ENCODE data around the gene GPBAR1. TPM values are rescaled to one million over a fixed set of nuclear protein-coding genes. Genes with fewer than 3 reads are reported as not detected.

GPBAR1 gene
- total and polyA plus RNA-seq, 9 donors, result 0.28 to 3.8 (median 2.1) TPM

DNA sequence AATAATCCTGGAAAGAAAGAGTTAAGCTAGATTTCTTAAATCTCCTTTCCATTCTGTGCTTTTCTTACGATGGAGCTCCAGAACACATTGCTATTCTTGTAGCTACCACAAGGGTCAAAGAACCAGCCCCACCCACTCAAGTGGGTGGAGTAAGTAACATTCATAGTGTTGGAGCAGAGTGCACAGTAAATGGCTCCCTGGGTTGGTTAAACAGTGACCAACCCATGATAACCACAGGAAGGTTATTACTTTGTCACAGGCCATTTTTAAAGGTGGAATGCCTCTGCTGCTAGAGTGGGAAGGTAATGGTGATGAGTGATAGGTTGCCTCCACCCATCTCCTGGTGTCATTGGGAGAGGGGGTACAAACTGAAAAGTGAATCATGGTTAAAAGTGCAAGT is 29.9 kb upstream of the GPBAR1 start:
- TF ChIP-seq, protein P1, sequence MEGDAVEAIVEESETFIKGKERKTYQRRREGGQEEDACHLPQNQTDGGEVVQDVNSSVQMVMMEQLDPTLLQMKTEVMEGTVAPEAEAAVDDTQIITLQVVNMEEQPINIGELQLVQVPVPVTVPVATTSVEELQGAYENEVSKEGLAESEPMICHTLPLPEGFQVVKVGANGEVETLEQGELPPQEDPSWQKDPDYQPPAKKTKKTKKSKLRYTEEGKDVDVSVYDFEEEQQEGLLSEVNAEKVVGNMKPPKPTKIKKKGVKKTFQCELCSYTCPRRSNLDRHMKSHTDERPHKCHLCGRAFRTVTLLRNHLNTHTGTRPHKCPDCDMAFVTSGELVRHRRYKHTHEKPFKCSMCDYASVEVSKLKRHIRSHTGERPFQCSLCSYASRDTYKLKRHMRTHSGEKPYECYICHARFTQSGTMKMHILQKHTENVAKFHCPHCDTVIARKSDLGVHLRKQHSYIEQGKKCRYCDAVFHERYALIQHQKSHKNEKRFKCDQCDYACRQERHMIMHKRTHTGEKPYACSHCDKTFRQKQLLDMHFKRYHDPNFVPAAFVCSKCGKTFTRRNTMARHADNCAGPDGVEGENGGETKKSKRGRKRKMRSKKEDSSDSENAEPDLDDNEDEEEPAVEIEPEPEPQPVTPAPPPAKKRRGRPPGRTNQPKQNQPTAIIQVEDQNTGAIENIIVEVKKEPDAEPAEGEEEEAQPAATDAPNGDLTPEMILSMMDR (IDR thresholded peaks at IDR 0.05), result no peak
- TF ChIP-seq POLR2A (IDR thresholded peaks at IDR 0.05) (no peak), EP300 (IDR thresholded peaks at IDR 0.05) (no peak)
- H3K27ac ChIP-seq, result no peak overlapping the region
- no peaks in the 10 kb centered on the region for H3K9me3 ChIP-seq
- WGBS, 3 donors, result 0% methylated on average over 1 of the region's 1 CpG
- H3K36me3 ChIP-seq, result no peaks in the 10 kb centered on the region
- intact Hi-C loops (cut with DNase I), result no loop called here
- DNase-seq, result no peak
- peaks cover 14% of the 10 kb centered on the region for H3K4me1 ChIP-seq (ENCODE audit: insufficient read depth)
- H3K27me3 ChIP-seq, result no peaks in the 10 kb centered on the region
- no peak overlapping the region for H3K4me3 ChIP-seq

DNA sequence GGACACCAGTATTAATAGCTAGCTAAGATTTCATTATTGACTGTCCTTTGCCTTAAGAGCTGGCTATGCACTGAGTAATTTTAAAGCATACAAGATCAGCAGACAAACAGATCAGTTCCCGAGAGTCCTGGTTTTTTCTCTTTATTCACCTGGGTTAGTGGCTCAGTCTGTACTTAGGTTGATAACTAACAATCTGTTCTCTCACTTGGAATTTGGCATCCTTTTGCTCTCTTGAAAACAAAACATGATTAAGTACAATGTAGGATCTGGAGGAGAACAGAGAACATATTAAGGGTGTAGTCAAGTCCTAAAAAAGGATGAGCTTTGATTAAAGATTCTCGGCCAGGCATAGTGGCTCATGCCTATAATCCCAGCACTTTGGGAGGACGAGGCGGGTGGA is 27.3 kb upstream of the GPBAR1 start:
- WGBS, 3 donors, result 46 to 63% (median 58%) methylated on average over 4 of the region's 4 CpGs
- TF ChIP-seq EP300 (IDR thresholded peaks at IDR 0.05) (no peak), POLR2A (IDR thresholded peaks at IDR 0.05) (no peak)
- TF ChIP-seq, protein P1 (IDR thresholded peaks at IDR 0.05), result no peak
- no peak for DNase-seq
- H3K9me3 ChIP-seq, result no peaks in the 10 kb centered on the region
- H3K4me3 ChIP-seq, result no peak overlapping the region
- H3K4me1 ChIP-seq (ENCODE audit: insufficient read depth), result peaks cover 12% of the 10 kb centered on the region
- H3K27me3 ChIP-seq, result no peaks in the 10 kb centered on the region
- H3K36me3 ChIP-seq, result no peaks in the 10 kb centered on the region
- no peak overlapping the region for H3K27ac ChIP-seq
- intact Hi-C loops (cut with DNase I), result no loop called here

DNA sequence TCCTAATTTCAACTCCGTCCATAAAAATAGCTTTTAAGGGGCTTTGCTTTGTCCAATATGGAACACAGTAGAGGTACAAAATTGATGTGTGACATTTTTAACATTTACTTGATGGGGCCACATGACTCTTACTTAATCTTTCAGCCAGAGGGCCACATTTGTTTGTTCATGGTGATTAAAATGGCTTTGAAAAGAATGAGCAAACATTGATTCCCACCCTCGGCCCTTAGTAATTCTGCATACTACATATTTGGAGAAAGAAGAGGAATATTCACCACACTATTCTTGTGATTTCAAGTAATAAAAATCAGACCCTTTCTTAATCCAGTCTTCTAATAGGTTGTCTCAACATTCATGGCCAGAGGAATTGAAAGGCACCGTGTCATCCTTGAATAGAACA is 26.3 kb upstream of the GPBAR1 start:
- TF ChIP-seq EP300 (IDR thresholded peaks at IDR 0.05) (no peak), POLR2A (IDR thresholded peaks at IDR 0.05) (no peak)
- TF ChIP-seq, protein P1 (IDR thresholded peaks at IDR 0.05), result no peak
- Histone ChIP-seq H3K4me3 (no peak overlapping the region), H3K36me3 (no peaks in the 10 kb centered on the region), H3K9me3 (no peaks in the 10 kb centered on the region), H3K4me1 (ENCODE audit: insufficient read depth) (peaks cover 16% of the 10 kb centered on the region), H3K27me3 (no peaks in the 10 kb centered on the region), H3K27ac (no peak overlapping the region)
- DNase-seq, result no peak
- 61 to 63% (median 63%) methylated on average over 3 of the region's 3 CpGs for WGBS, 3 donors
- intact Hi-C loops (cut with DNase I), result no loop called here

DNA sequence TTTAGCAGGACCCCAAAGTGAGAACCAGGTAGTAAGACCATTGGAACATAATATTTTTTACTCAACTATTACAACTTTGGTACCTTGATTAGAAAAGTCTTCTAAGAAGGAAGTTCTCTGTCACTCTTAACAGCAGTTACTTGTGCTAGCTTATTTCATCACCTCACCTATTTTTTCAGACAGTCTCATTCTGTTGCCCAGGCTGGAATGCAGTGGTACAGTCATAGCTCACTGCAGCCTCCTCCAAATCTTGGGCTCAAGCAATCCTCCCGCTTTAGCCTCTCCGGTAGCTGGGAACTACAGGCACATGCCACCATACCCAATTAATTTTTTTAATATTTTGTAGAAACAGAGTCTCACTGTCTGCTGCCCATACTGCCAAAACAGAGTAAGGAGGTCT is 25.8 kb upstream of the GPBAR1 start:
- H3K9me3 ChIP-seq, result no peaks in the 10 kb centered on the region
- H3K27me3 ChIP-seq, result no peaks in the 10 kb centered on the region
- WGBS, 3 donors, result 97 to 98% (median 98%) methylated on average over 2 of the region's 2 CpGs
- H3K4me1 ChIP-seq (ENCODE audit: insufficient read depth), result peaks cover 14% of the 10 kb centered on the region
- no peak overlapping the region for H3K27ac ChIP-seq
- no peak overlapping the region for H3K4me3 ChIP-seq
- no peak for DNase-seq
- no peaks in the 10 kb centered on the region for H3K36me3 ChIP-seq
- intact Hi-C loops (cut with DNase I), result no loop called here
- TF ChIP-seq, protein P1 (IDR thresholded peaks at IDR 0.05), result no peak
- TF ChIP-seq EP300 (IDR thresholded peaks at IDR 0.05), result no peak
- TF ChIP-seq POLR2A (IDR thresholded peaks at IDR 0.05), result no peak

DNA sequence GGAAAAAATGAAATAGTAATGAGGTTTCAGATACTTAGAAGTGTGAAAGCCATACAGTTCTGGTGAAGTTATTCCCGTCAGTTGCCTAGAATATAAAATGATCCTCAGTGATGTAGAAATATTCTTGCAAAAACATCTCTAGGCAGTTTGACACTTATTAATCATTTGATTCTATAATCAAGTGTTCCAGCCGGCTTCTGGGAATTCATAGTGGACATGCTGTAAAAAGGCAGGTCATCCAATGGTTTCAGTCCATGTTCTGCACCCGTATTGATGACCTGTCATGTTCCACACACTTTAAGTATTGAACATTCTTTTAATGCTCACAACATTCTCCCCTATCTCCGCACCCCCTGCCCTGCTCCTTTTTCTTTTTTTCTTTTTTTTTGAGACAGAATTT is 24.0 kb upstream of the GPBAR1 start:
- H3K9me3 ChIP-seq, result no peaks in the 10 kb centered on the region
- intact Hi-C loops (cut with DNase I), result no loop called here
- 86 to 91% (median 89%) methylated on average over 4 of the region's 4 CpGs for WGBS, 3 donors
- DNase-seq, result no peak
- TF ChIP-seq EP300 (IDR thresholded peaks at IDR 0.05) (no peak), POLR2A (IDR thresholded peaks at IDR 0.05) (no peak)
- TF ChIP-seq, protein P1 (IDR thresholded peaks at IDR 0.05), result no peak
- no peaks in the 10 kb centered on the region for H3K36me3 ChIP-seq
- H3K27ac ChIP-seq, result no peak overlapping the region
- peaks cover 7% of the 10 kb centered on the region for H3K4me1 ChIP-seq (ENCODE audit: insufficient read depth)
- H3K27me3 ChIP-seq, result no peaks in the 10 kb centered on the region
- no peak overlapping the region for H3K4me3 ChIP-seq

Data from ovary (tissue), 9 donors.